Stromal cell of bone marrow (primary cell): ENCODE measurements around the gene PLEKHN1.
"Not testable (repeated sequence)": the region's sequence is repeated elsewhere in the genome, so short reads cannot be mapped to it uniquely, and the experiment has no call there.

Source experiments
- DNase-seq: peaks from one replicate; pipeline ENCODE4 v3.0.0-alpha.2; 2012; ENCODE audit warnings: low read depth

The PLEKHN1 gene

GRCh38 chr1:1013105-1013921, 47.0 kb downstream of the PLEKHN1 start, which contains the start of gene ISG15:
ISG15 (plus strand) TSS chr1:1013497; CDS start chr1:1013574, 77 bp downstream.
- peak; percentile 82 for DNase-seq

- DNase-seq: no peak
Measured at GRCh38 chr1:1013922-1014648, 47.8 kb downstream of the PLEKHN1 start.

GRCh38 chr1:1014799-1015681, 48.8 kb downstream of the PLEKHN1 start:
- no peak for DNase-seq

- not testable (repeated sequence) for DNase-seq
Measured at GRCh38 chr1:1017397-1018320, 51.4 kb downstream of the PLEKHN1 start.

GRCh38 chr1:1018321-1018685, 52.0 kb downstream of the PLEKHN1 start:
- DNase-seq: not testable (repeated sequence)

GRCh38 chr1:1019122-1019999, 53.1 kb downstream of the PLEKHN1 start:
- peak; percentile 62 for DNase-seq

GRCh38 chr1:1020000-1020404, 53.7 kb downstream of the PLEKHN1 start, which contains the start of gene AGRN:
AGRN (plus strand) TSS chr1:1020120; CDS start chr1:1020173, 53 bp downstream.
- no peak for DNase-seq

GRCh38 chr1:1020415-1021009, 54.2 kb downstream of the PLEKHN1 start:
- no peak for DNase-seq

- DNase-seq: no peak
Measured at GRCh38 chr1:1021010-1021919, 55.0 kb downstream of the PLEKHN1 start.

- no peak for DNase-seq
Measured at GRCh38 chr1:1021920-1022259, 55.6 kb downstream of the PLEKHN1 start.

- no peak for DNase-seq
Measured at GRCh38 chr1:1022302-1023009, 56.2 kb downstream of the PLEKHN1 start.

GRCh38 chr1:1023700-1024099, 57.4 kb downstream of the PLEKHN1 start:
- no peak for DNase-seq

GRCh38 chr1:1024149-1024770, 58.0 kb downstream of the PLEKHN1 start:
- DNase-seq: no peak

GRCh38 chr1:1024771-1025699, 58.8 kb downstream of the PLEKHN1 start:
- no peak for DNase-seq
